GM10847 (cell line): ENCODE results near the gene FKBP8.

Experiments
- POLR2A ChIP-seq: IDR thresholded peaks from 2 replicates; pipeline ENCODE4 v1.6.1; 2011; ENCODE audit not compliant: insufficient read length; ENCODE audit errors: extremely low read depth

The FKBP8 gene

GRCh38 chr19:18500376-18500775, 43.0 kb downstream of the FKBP8 start:
- TF ChIP-seq POLR2A, result no peak

GRCh38 chr19:18499055-18499775, 44.2 kb downstream of the FKBP8 start:
- TF ChIP-seq POLR2A, result no peak

- no peak for TF ChIP-seq POLR2A
Observed at GRCh38 chr19:18496980-18497256, 46.5 kb downstream of the FKBP8 start.

- no peak for TF ChIP-seq POLR2A
Observed at GRCh38 chr19:18496167-18496979, 47.0 kb downstream of the FKBP8 start.

- no peak for TF ChIP-seq POLR2A
Observed at GRCh38 chr19:18495204-18495911, 48.0 kb downstream of the FKBP8 start.

GRCh38 chr19:18494267-18494607, 49.1 kb downstream of the FKBP8 start:
- TF ChIP-seq POLR2A, result no peak

- TF ChIP-seq POLR2A, result no peak
Observed at GRCh38 chr19:18493440-18494266, 49.7 kb downstream of the FKBP8 start.

GRCh38 chr19:18491995-18492953, 51.1 kb downstream of the FKBP8 start:
- TF ChIP-seq POLR2A, result no peak

- TF ChIP-seq POLR2A, result no peak
Observed at GRCh38 chr19:18490728-18491127, 52.6 kb downstream of the FKBP8 start.

GRCh38 chr19:18489627-18490184, 53.7 kb downstream of the FKBP8 start:
- no peak for TF ChIP-seq POLR2A

GRCh38 chr19:18488838-18489626, 54.3 kb downstream of the FKBP8 start:
- no peak for TF ChIP-seq POLR2A

- TF ChIP-seq POLR2A, result no peak
Observed at GRCh38 chr19:18488403-18488723, 55.0 kb downstream of the FKBP8 start.

GRCh38 chr19:18487576-18488402, 55.6 kb downstream of the FKBP8 start:
- TF ChIP-seq POLR2A, result no peak

- no peak for TF ChIP-seq POLR2A
Observed at GRCh38 chr19:18486746-18487145, 56.6 kb downstream of the FKBP8 start.
